Heart left ventricle (tissue), 16 donors: ENCODE measurements around the gene HCFC2. TPM values are rescaled to one million over a fixed set of nuclear protein-coding genes. Genes with fewer than 3 reads are reported as not detected.

ENCODE experiments used
- ATAC-seq, 4 donors: fragments of 200-7000 bp; cut with Tn5 transposase; one replicate each; pipeline ENCODE4 v1.9.1; 2020 to 2022; ENCODE audit warnings: moderate library complexity in 4 of 4, mild to moderate bottlenecking in 3 of 4, moderate number of reproducible peaks in 1 of 4
- DNase-seq, 5 donors: peaks; one replicate each; pipeline ENCODE4 v3.0.0-alpha.2; 2020
- H3K27ac ChIP-seq, 12 donors: fragments of 200-600 bp; sonication (generic) in 4 of 12; one replicate each; pipeline versions ENCODE4 v1.5.0 to v1.8.0; 2016 to 2022; ENCODE audit warnings: mild to moderate bottlenecking in 2 of 12
- H3K27me3 ChIP-seq, 9 donors: fragments of 200-600 bp; sonication (generic) in 2 of 9; one replicate each; pipeline versions ENCODE4 v1.5.1 to v1.8.0; 2016 to 2022; ENCODE audit warnings: mild to moderate bottlenecking in 3 of 9
- H3K36me3 ChIP-seq, 9 donors: fragments of 200-600 bp; sonication (generic) in 2 of 9; one replicate each; pipeline versions ENCODE4 v1.5.0 to v1.8.0; 2018 to 2022; ENCODE audit warnings: mild to moderate bottlenecking in 2 of 9
- H3K4me1 ChIP-seq, 12 donors: fragments of 200-600 bp; sonication (generic) in 4 of 12; one replicate each; pipeline versions ENCODE4 v1.5.0 to v1.8.0; 2016 to 2022; ENCODE audit warnings: mild to moderate bottlenecking in 3 of 12
- H3K4me3 ChIP-seq, 12 donors: fragments of 200-600 bp; sonication (generic) in 4 of 12; one replicate each; pipeline versions ENCODE4 v1.5.0 to v1.8.0; 2017 to 2022; ENCODE audit warnings: mild to moderate bottlenecking in 9 of 12, moderate library complexity in 4 of 12
- H3K9me3 ChIP-seq, 12 donors: fragments of 200-600 bp; sonication (generic) in 4 of 12; one replicate each; pipeline versions ENCODE4 v1.5.0 to v1.8.0; 2016 to 2022; ENCODE audit warnings: mild to moderate bottlenecking in 1 of 12
- CTCF ChIP-seq, 12 donors: fragments of 200-600 bp; sonication (generic) in 4 of 12; IDR thresholded peaks; one replicate each; pipeline versions ENCODE4 v1.5.0 to v1.8.0; 2018 to 2022; ENCODE audit warnings: antibody characterized with exemption in 12 of 12, mild to moderate bottlenecking in 5 of 12
- POLR2A ChIP-seq, 2 donors: fragments of 450-650 bp; IDR thresholded peaks; one replicate each; pipeline ENCODE4 v1.6.1; 2017; ENCODE audit warnings: antibody characterized with exemption in 2 of 2, mild to moderate bottlenecking in 2 of 2, moderate library complexity in 2 of 2
- WGBS, 4 donors: extraction: QIAGEN DNeasy Blood & Tissue Kit in 2 of 4; methylation state at CpG; one replicate each; pipeline versions ENCODE4 v1.1.5 to v1.1.7; 2013 to 2018; 5-methylcytosine and 5-hydroxymethylcytosine counted together
- intact Hi-C, 10 donors: fragments of 100-400 bp; cut with DNase I; formaldehyde crosslinking; loops; one replicate each; pipeline versions ENCODE4 v1.11.1 to v1.14.2; 2022
- polyA plus RNA-seq, 2 donors: library from polyadenylated mRNA; stranded (reverse); fragments of 200-250 nt; gene quantifications; one replicate each; pipeline ENCODE4 v1.2.3, GENCODE V29; 2013
- total RNA-seq, 9 donors: library from RNA; depleted of rRNA in 2 of 9; stranded (reverse); fragments of >200 nt in 2 of 9; fragmentation: NEBNext Ultra II Directional in 3 of 9; extraction: Animal tissue kit (Norgen Biotek cat#: 25700) in 3 of 9; gene quantifications; one replicate each; pipeline versions ENCODE4 v1.1.0 to v1.2.4, GENCODE V29; 2016 to 2023
- donor health status: ischemic (EF 13 %, LVEDD 7.1; RV severe dilation, severe dysfunction).
- donor health status: healthy with polysubstance abuse.
- donor health status: DM: no; HTN: yes; CAD: no.
- donor health status: DM: no; HTN: no; CAD: no.
- donor health status: ischemic (EF 25% LVEDD 6.9; RV normal size, moderate dysfunction).
- donor health status: ischemic (EF 25% LVEDD 5.7; RV mildly dilated, moderate dysfunction).
- donor health status: healthy.
- donor health status: DM: yes; HTN: yes; CAD: no.
- donor health status: ischemic (EF 35%, LVEDD 5.7; RV mildly dilated, moderate dysfunction).
- donor health status: nonischemic (EF 11% LVEDD 7.7; RV severe dilation, severe dysfunction).
- donor health status: DM: yes; HTN: yes; CAD: no.
- donor health status: PGD.
- donor health status: ischemic (EF 29% LVEDD 5.4; RV normal size, mild dysfunction).
- donor health status: nonischemic (EF 23%, LVEDD 6.1; RV moderate dilation, normal function).

The HCFC2 gene
- total and polyA plus RNA-seq, 11 donors = 4.8 to 14.0 (median 9.0) TPM

- DNase-seq = no peak
- intact Hi-C loops = loop anchor here in 8 of 10 donors (5.0 to 10.0 kb wide), 8 partner anchors 38 to 231 kb away; partner anchors contain the start of genes HCFC2 (in 1 of the 8) and TDG (in 1 of the 8)
- peaks cover 0 to 72% (median 37%) of the 10 kb centered on the region in 9 donors for H3K36me3 ChIP-seq
- peaks cover 0 to 22% (median 8%) of the 10 kb centered on the region in 12 donors for H3K4me1 ChIP-seq
- no peak overlapping the region for H3K27ac ChIP-seq
- no peaks in the 10 kb centered on the region for H3K27me3 ChIP-seq
- no peak for TF ChIP-seq POLR2A (IDR thresholded peaks at IDR 0.05)
- TF ChIP-seq CTCF (IDR thresholded peaks at IDR 0.05) = no peak
- no peak overlapping the region for H3K4me3 ChIP-seq
- ATAC-seq = no peak
- H3K9me3 ChIP-seq = no peaks in the 10 kb centered on the region
Measured at GRCh38 chr12:104105461-104105860, 41.1 kb downstream of the HCFC2 start.

GRCh38 chr12:104106965-104107364, 42.6 kb downstream of the HCFC2 start:
- H3K9me3 ChIP-seq = no peaks in the 10 kb centered on the region
- no peak for ATAC-seq
- intact Hi-C loops = loop anchor here in 8 of 10 donors (2.0 to 10.0 kb wide), 9 partner anchors 40 to 232 kb away; partner anchors contain the start of genes HCFC2 (in 1 of the 8) and TDG (in 1 of the 8)
- TF ChIP-seq CTCF (IDR thresholded peaks at IDR 0.05) (no peak), POLR2A (IDR thresholded peaks at IDR 0.05) (no peak)
- H3K4me1 ChIP-seq = peaks cover 0 to 22% (median 8%) of the 10 kb centered on the region in 12 donors
- no peaks in the 10 kb centered on the region for H3K27me3 ChIP-seq
- peaks cover 0 to 66% (median 31%) of the 10 kb centered on the region in 9 donors for H3K36me3 ChIP-seq
- no peak overlapping the region for H3K4me3 ChIP-seq
- H3K27ac ChIP-seq = no peak overlapping the region
- no peak for DNase-seq
- WGBS, 4 donors = 87 to 94% (median 88%) methylated on average over 2 of the region's 2 CpGs

GRCh38 chr12:104108755-104109445, 44.6 kb downstream of the HCFC2 start:
- TF ChIP-seq POLR2A (IDR thresholded peaks at IDR 0.05) (no peak), CTCF (IDR thresholded peaks at IDR 0.05) (peak; percentile 73 to 91 (median 86))
- Histone ChIP-seq H3K4me3 (no peak overlapping the region), H3K36me3 (peaks cover 0 to 47% (median 18%) of the 10 kb centered on the region in 9 donors), H3K27me3 (no peaks in the 10 kb centered on the region), H3K27ac (no peak overlapping the region), H3K9me3 (no peaks in the 10 kb centered on the region), H3K4me1 (peaks cover 0 to 19% (median 8%) of the 10 kb centered on the region in 12 donors)
- ATAC-seq = peak; percentile 32 to 89 (median 76)
- intact Hi-C loops = loop anchor here in 8 of 10 donors (2.0 to 10.0 kb wide), 11 partner anchors 42 to 234 kb away; partner anchors contain the start of genes HCFC2 (in 1 of the 8) and TDG (in 1 of the 8)
- peak; percentile 63 to 76 (median 73) for DNase-seq
- 50 to 54% (median 53%) methylated on average over 6 of the region's 6 CpGs for WGBS, 4 donors
